HUES48 (cell line): Measurements from ENCODE around the gene CYBA.

Source experiments
- H3K27ac ChIP-seq: one replicate; pipeline ENCODE4 v1.7.0; 2013; ENCODE audit warnings: low read depth, low read length, inconsistent platforms
- H3K27me3 ChIP-seq: 2 replicates; pipeline ENCODE4 v1.6.1; 2013; ENCODE audit warnings: mild to moderate bottlenecking, low read length; ENCODE audit not compliant: control insufficient read depth, insufficient read depth
- H3K36me3 ChIP-seq: 2 replicates; pipeline ENCODE4 v1.6.1; 2013; ENCODE audit warnings: low read length; ENCODE audit not compliant: control insufficient read depth, insufficient read depth
- H3K4me1 ChIP-seq: 2 replicates; pipeline ENCODE4 v1.6.1; 2013; ENCODE audit warnings: mild to moderate bottlenecking, low read length; ENCODE audit not compliant: control insufficient read depth, insufficient read depth
- H3K4me3 ChIP-seq: 2 replicates; pipeline ENCODE4 v1.5.1; 2013; ENCODE audit warnings: mild to moderate bottlenecking, low read depth, low read length
- H3K9ac ChIP-seq: 2 replicates; pipeline ENCODE4 v1.6.1; 2013; ENCODE audit warnings: mild to moderate bottlenecking, low read depth, low read length, moderate library complexity
- H3K9me3 ChIP-seq: 2 replicates; pipeline ENCODE4 v1.6.1; 2013; ENCODE audit warnings: low read length; ENCODE audit not compliant: control insufficient read depth, insufficient read depth

Gene CYBA

DNA sequence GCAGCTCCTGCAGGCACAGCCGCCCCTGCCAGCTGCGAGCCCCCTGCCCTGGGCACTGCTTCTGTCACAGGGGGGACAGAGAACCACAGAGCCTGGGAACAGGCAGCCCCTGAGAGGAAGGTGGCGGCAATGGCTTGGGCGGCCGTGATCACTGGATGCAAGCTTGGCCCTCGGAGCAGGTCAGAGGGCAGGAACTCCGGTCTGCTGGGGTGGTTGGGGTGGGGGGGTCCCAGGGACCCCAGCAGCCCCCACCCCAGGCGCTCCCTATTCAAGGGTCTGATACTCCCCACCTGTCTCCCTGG, 1.9 kb upstream of the CYBA start:
- Histone ChIP-seq H3K36me3 (peaks cover 51% of the 10 kb centered on the region), H3K27me3 (no peaks in the 10 kb centered on the region), H3K27ac (no peak overlapping the region), H3K9ac (no peak overlapping the region), H3K4me1 (peaks cover 6% of the 10 kb centered on the region), H3K4me3 (no peak overlapping the region), H3K9me3 (no peaks in the 10 kb centered on the region)

DNA sequence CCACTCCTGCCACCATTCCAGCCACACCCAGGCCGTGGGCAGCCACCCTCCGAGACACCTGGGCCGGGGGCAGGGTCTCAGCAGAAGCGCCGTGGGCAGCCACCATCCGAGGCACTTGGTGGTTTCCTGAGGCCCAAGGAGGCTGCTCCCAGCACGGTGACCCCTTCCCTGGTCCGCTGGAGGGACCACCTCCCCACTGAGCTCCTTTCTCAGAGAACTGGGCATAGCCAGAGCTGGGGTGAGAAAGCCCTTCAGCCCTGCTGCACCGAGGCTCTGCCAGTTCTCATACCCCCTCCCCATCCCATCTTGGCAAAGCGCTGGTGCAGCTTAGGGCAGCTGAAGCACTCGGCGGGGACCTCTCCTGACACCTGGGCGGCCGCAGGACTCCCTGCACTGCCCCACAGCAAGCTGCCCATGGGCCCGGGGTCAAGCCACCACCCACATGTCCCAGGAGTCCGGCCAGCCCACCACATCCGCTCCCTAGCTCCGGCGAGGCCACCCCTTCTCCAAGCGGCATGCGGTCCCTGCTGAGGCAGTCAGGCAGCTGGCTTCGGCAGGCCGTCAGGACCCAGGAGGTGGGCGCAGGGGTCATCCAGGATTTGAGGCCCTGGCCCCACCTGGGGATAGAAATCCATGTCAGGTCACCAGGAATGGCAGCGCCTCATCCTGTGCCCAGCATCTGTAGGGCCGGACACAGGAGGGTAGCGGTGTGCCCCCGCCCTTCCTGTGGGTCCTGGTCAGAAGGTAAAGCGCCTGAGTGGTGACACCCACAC, 1.3 kb upstream of the CYBA start:
- peaks cover 46% of the 10 kb centered on the region for H3K36me3 ChIP-seq
- no peaks in the 10 kb centered on the region for H3K9me3 ChIP-seq
- no peaks in the 10 kb centered on the region for H3K27me3 ChIP-seq
- no peak overlapping the region for H3K9ac ChIP-seq
- no peak overlapping the region for H3K27ac ChIP-seq
- H3K4me1 ChIP-seq = peaks cover 6% of the 10 kb centered on the region
- no peak overlapping the region for H3K4me3 ChIP-seq

- Histone ChIP-seq H3K9ac (no peak overlapping the region), H3K27me3 (no peaks in the 10 kb centered on the region)
Observed at GRCh38 chr16:88651276-88651988, 579 bp upstream of the CYBA start.

GRCh38 chr16:88649924-88650748, 717 bp downstream of the CYBA start:
- Histone ChIP-seq H3K9ac (peak overlapping the region; percentile 51; the same call in 1 of the 2 replicates), H3K36me3 (peaks cover 26% of the 10 kb centered on the region)

More at GRCh38 chr16:88651276-88651988, 579 bp upstream of the CYBA start:
- Histone ChIP-seq H3K36me3 (peaks cover 39% of the 10 kb centered on the region), H3K27ac (peak overlapping the region; percentile 69), H3K4me1 (peaks cover 6% of the 10 kb centered on the region), H3K4me3 (peak overlapping the region; percentile 75), H3K9me3 (no peaks in the 10 kb centered on the region)

DNA sequence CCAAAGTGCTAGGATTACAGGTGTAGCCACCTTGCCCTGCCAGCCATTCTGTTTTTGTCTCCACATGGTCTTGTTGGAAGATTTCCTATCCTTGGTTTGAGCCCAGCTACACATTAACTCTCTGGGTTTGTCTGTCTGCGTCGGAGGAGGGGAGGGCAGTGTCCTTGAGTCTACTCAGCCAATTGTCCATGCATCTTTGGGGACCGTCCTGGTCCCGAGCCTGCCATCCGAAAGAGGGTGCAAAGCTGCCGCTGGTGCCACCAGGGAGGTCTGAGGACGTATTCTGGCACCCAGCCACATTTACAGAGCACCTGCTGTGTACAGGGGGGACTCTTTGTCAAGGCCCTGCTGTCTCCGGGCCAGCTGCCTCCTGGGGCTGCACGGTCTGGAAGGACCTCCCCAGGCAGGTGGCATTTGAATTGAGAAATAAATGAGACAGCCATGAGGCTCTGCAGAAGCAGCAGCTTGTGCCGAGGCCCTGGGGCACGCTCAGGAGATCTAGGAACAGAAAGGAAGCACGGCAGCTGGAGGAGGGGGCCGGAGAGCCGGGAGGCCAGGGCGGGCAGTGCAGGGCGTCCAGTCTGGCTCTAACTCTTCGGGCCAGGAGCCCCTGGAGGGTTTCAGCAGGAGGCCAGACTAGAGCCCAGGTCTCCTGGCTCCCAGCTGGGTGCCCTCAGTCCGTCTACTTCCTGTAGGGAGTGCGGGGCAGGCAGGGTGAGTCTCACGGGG, 1.5 kb downstream of the CYBA start:
- H3K27me3 ChIP-seq = no peaks in the 10 kb centered on the region
- peaks cover 6% of the 10 kb centered on the region for H3K4me1 ChIP-seq
- H3K9ac ChIP-seq = no peak overlapping the region
- H3K36me3 ChIP-seq = peaks cover 18% of the 10 kb centered on the region
- H3K27ac ChIP-seq = no peak overlapping the region
- H3K4me3 ChIP-seq = peak overlapping the region; percentile 75; the same call in 1 of the 2 replicates
- no peaks in the 10 kb centered on the region for H3K9me3 ChIP-seq

More at GRCh38 chr16:88649924-88650748, 717 bp downstream of the CYBA start:
- Histone ChIP-seq H3K27me3 (no peaks in the 10 kb centered on the region), H3K4me3 (peak overlapping the region; percentile 75), H3K9me3 (no peaks in the 10 kb centered on the region), H3K27ac (peak overlapping the region; percentile 69), H3K4me1 (peaks cover 6% of the 10 kb centered on the region)

DNA sequence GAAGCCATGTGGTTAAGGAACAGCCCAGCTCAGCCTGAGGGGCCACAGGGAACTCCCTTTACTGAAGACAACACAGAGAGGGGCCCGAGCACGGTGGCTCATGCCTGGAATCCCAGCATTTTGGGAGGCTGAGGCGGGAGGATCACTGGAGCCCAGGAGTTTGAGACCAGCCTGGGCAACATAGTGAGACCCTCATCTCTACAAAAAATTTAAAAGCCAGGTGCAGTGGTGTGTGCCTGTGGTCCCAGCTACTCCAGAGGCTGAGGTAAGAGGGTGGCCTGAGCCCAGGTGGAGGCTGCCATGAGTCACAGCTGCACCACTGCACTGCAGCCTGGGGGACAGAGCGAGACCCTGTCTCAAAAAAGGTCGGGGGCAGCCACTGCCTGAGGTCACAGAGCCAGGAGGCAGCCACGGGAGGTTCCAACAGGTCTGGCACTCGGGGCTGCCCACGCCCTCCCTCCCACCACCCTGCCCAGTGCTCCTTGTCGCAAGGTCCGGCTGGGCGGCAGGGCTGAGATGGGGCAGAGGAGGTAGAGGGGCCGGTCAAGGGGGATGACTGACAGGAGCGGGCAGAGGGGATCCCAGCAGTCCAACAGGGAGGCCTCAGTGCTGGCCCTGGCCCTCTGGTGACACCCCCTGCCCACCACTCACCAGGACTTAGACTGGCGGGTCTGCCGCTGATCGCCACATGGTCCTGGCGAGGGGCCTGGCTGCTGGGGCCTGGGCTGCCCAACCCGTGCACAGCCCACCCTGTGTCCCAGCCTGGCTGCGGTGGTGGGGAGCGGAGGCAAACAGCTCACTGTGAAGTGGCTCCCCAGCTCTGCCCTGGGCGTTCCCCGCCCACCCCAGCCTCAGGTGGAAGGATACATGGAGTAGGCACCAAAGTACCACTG, 3.4 kb downstream of the CYBA start:
- peaks cover 6% of the 10 kb centered on the region for H3K4me1 ChIP-seq
- H3K36me3 ChIP-seq = peaks cover 6% of the 10 kb centered on the region; the same call in 1 of the 2 replicates
- no peak overlapping the region for H3K27ac ChIP-seq
- H3K9ac ChIP-seq = no peak overlapping the region
- no peak overlapping the region for H3K4me3 ChIP-seq
- H3K9me3 ChIP-seq = no peaks in the 10 kb centered on the region
- H3K27me3 ChIP-seq = no peaks in the 10 kb centered on the region

- Histone ChIP-seq H3K9me3 (no peaks in the 10 kb centered on the region), H3K36me3 (peaks cover 4% of the 10 kb centered on the region; the same call in 1 of the 2 replicates), H3K4me1 (peaks cover 5% of the 10 kb centered on the region), H3K4me3 (no peak overlapping the region), H3K9ac (no peak overlapping the region), H3K27ac (no peak overlapping the region), H3K27me3 (no peaks in the 10 kb centered on the region)
Observed at GRCh38 chr16:88646345-88647034, 4.4 kb downstream of the CYBA start.

DNA sequence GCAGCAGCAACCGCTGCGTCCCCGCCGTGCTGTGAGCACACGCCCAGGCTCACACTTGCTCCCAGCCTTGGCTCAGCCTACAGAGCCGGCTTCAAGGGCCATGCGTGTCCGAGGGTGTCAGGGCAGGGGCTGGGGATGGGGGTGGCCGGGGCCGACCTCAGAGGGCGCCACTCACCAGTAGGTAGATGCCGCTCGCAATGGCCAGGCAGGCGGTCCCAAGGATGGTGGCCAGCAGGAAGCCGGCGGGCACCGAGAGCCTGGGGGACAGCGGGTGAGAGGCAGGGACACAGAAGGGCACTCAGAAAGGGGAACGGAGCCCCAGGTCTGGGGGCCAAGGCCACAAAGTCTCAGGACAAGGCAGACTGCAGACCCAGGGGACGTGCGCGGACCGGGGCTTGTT, 4.9 kb downstream of the CYBA start:
- Histone ChIP-seq H3K9me3 (no peaks in the 10 kb centered on the region), H3K9ac (no peak overlapping the region), H3K4me3 (no peak overlapping the region), H3K27me3 (no peaks in the 10 kb centered on the region), H3K4me1 (no peaks in the 10 kb centered on the region), H3K27ac (no peak overlapping the region), H3K36me3 (peaks cover 4% of the 10 kb centered on the region; the same call in 1 of the 2 replicates)

DNA sequence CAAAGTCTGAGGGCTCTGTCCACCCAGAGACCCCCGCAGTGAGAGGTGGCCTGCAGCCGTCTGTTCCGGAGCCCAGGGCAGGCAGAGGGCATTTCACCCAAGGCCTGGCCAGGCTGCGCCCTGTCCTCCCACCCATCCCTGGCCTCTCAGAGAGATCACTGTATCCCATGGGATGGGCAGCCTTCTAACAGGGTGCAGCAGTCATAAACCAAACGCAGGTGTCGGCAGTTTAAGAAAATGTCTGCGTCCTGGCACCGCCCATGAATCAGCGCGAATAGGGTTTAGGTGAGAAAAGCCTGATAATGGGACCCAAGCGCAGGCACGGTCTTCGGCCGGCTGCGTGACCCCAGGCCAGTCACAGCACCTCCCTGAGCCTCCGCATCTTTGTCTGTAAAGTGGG, 5.4 kb downstream of the CYBA start:
- no peaks in the 10 kb centered on the region for H3K9me3 ChIP-seq
- no peak overlapping the region for H3K9ac ChIP-seq
- H3K27ac ChIP-seq = no peak overlapping the region
- H3K27me3 ChIP-seq = no peaks in the 10 kb centered on the region
- H3K4me1 ChIP-seq = no peaks in the 10 kb centered on the region
- peaks cover 4% of the 10 kb centered on the region; the same call in 1 of the 2 replicates for H3K36me3 ChIP-seq
- no peak overlapping the region for H3K4me3 ChIP-seq
